GM18502 (cell line): ENCODE results near the gene IPPK.
"Not testable (repeated sequence)": the region's sequence is repeated elsewhere in the genome, so short reads cannot be mapped to it uniquely, and the experiment has no call there.

Experiments used
- ATAC-seq: cut with Tn5 transposase; IDR thresholded peaks from one replicate; pipeline ENCODE4 v1.9.1; 2021; ENCODE audit warnings: mild to moderate bottlenecking; ENCODE audit not compliant: unreplicated experiment, poor library complexity

IPPK gene

DNA sequence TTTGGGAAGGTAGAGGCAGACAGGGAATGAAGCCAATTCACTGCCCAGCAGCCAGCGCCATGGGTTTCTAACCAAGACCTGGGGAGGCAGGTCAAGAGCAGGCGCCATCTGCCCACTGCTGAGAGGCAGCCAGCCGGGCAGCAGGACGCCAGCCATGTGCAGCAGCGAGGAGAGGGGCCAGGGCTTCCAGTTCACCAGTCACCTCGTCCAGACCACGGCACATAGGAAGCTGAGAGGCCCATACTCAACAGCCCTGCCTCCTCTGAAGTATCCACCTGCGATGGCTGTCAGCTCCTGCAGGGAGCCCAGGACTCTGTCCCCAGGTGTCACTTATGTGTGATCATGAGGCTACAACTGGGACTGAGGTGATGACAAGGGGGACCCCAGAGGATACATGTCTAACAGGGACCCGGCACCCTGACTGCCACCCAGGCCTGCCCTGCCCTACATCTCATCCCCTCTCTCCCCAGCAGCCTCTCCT, 30.1 kb downstream of the IPPK start:
- no peak for ATAC-seq

DNA sequence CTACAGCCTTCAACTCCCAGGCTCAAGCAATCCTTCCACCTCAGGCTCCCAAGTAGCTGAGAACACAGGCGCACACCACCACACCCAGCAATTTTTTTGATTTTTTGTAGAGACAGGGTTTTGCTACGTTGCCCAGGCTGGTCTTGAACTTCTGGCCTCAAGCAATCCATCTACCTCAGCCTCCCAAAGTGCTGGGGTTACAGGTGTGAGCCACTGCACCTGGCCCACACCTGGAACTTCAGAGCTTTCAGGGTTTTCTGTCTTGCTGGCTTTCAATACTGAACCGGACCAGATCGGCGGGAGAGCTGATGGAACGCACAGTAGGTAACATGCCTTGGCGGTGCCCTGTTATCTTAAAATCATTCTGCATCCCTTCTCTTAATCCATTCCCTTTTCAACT, 30.8 kb downstream of the IPPK start:
- ATAC-seq, result no peak

DNA sequence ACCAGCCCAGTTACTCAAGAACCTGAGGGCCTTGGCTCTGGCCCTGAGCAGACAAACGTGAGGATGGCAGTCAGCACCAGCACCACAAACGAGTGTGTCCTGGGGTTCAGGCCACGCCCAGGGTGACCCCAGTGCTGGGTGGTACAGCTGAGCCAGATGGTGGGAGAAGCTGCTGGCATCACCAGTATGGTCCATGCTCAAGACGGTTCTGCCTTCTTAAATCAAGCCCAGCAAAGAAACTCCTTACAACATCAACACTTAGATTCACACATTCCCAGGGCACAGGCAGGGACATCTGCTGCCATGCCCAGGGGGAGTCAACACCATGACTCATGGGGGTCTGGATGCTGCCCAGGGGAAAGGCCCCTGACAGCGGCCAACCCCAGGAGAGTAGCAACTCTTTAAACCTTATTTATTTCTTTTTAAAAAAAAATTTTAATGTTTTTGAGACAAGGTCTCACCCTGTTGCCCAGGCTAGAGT, 31.3 kb downstream of the IPPK start:
- ATAC-seq, result no peak

DNA sequence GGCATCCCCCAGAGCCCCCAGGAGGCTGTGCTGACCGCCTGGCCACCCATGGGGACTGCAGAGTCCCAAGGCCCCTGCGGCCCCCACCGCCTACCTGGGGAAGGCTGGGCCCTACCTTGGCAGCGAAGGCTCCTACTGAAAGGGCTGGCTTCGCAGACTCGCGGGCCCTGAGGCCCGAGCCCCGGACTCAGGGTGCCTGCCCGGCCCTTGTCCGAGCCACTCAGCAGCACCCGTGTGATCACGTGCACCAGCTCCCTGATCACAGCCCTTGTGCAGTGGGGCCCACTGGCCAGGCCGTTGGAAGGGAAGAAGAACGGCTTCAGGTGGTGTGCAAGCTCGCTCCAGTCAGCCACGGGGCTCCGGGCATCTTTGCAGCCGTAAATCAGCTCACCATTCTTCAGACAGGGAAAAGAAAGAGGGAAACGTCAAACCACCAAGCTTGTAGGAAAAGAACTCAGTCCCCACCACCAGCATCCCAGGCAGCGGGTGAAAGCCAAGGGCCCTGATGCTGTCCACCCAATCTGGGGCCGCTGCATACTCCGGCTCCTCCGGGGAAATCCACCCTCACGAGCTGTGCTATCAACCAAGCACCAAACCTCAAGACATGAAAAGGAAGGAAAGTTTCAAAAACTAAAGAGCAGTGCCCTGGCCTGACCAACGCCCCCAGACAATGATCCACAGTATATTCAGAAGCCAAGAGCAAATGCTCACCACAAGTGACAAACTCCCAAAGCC, 31.9 kb downstream of the IPPK start:
- ATAC-seq, result no peak

DNA sequence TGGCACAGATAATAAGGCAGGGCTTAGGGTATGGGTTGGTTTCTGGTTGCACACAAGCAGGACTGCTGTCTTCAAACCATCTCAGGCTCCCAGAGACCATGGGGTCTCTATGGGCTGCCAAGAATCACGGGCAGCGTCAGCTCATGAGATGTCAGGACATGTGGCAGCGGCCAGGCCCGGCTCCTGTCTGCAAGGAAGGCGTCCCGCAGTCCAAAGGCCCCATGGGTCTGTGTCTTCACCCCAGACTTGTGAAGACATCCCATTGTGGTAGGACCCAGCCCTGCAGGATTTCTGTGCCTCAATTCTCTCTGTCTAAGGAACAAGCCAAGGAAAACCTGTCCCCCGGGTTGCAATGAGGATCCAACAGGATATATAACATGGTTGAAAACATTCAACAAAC, 32.6 kb downstream of the IPPK start:
- no peak for ATAC-seq

DNA sequence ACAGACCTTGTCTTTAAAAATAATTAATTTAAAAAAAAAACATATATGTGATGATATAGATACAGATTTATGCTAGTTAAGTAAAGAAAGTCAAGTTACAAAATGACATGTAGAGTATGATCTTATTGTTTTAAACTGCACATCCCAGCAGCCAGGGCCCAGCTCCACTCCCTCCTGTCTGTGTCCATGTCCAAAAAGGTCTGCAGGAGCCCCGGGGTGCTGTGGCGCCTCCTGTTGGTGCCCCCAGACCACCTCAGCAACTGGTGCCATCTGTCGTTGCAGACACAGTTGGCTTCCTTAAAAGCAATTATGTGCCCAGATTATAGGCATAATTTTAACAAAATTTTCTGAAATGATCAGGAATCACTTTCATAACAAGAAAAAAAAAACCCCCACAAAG, 33.3 kb downstream of the IPPK start:
- no peak for ATAC-seq

DNA sequence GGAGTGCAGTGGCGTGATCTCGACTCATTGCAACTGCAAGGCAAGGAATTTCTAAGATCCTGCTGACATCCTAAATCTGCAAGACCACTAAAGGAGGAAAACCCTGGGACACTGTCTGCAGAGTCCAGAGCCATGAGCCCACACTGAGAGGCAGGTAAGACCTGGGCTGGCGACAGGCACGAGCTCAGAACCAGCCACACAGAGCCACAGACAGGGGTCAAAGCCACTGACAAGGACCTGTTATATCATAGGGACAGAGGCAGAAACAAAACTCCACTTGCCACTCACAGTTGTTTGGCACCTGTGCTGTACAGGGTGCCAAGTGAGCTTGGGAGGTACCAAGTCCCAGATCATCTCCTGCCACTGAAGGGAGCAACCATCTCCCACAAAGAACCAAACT, 34.2 kb downstream of the IPPK start:
- no peak for ATAC-seq

DNA sequence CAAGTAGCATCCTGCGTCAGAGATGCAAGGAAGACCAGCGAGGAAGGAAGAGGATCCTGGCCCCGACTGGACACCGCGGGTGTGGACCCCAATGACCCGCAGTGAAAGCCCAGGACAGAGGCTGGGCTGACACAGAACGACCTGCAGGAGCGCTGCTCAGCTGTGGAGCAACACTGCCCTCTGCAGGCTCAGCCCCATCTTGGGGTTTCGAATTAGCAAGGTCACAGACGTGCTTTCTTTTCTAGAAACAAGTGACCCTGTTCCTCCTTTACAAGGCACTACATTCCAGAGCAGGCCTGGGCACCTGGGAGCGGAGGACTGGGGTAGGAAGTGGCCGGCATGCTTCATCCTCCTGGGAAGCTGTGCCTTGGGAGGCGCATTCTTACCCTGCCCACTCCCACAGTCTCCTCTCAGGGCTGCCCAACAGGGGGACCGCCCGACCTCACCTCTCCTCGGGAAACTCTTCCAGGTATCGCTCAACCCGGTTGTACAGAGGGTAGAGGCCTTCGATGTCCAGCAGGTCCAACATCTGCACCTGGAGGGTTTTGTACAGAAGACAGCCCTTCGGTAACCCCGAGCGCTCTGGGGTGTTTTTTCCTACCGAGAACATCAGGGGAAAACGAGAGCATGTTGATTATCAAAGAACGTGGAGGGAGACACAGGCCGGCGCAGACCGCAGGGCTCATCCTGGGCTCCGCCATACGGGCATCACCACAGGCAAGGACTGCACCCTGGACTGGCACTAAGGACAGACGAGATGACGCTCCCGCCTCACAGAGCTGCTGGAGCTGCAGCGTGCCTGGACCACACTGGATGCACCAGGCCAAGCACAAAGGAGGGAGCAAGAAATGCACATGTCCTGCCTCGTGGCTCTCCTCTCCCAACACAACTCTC, 35.0 kb downstream of the IPPK start:
- ATAC-seq, result no peak

DNA sequence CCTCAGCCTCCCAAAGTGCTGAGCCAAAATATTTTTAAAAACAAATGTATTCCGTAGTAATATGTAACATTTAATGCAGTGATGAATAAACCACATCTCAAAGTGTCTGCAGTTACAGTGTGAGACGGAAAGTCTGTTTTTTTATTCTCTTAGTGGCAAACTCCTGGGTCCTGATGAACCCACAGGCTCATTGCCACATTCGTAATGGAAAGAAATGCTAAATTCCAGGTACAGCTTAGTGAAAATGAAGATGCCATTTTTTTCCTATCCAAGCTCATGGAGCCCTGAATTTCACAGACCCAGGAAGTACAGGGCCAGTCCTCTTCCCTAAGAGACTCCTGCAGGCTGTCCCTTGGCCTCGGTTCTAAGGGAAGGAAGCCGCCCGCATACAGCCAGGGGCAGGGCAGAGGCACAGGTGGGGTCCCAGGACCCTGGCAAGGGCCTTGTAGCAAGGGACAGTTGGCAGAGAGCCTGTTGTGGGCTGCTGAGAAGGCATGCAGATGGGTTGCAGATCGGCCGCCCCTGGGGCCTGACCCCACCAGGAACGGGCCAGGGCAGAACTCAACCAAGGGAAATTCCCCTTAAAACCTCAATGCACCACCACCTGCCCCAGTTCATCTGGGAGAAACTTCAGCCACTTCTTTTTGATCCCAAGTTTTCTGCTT, 36.2 kb downstream of the IPPK start:
- ATAC-seq, result no peak

DNA sequence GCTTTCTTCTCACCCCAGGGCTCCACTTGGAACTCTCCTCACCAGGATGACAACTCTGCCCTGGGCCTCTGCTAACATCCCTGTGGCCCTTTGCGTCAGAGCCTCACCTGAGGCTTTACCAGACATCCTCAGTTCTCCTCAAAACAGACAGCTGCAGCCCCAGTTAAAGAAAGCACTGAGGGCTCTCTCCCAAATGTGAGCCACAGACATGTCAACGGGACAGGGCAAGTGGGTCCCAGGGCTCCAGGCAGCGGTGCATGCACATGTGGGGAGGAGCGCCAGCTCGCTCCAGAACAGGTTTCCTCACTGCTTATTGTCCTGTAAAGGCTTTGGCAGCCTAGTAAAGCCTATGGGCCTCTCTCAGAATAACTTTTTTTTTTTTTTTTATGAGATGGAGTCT, 37.3 kb downstream of the IPPK start:
- ATAC-seq, result no peak

DNA sequence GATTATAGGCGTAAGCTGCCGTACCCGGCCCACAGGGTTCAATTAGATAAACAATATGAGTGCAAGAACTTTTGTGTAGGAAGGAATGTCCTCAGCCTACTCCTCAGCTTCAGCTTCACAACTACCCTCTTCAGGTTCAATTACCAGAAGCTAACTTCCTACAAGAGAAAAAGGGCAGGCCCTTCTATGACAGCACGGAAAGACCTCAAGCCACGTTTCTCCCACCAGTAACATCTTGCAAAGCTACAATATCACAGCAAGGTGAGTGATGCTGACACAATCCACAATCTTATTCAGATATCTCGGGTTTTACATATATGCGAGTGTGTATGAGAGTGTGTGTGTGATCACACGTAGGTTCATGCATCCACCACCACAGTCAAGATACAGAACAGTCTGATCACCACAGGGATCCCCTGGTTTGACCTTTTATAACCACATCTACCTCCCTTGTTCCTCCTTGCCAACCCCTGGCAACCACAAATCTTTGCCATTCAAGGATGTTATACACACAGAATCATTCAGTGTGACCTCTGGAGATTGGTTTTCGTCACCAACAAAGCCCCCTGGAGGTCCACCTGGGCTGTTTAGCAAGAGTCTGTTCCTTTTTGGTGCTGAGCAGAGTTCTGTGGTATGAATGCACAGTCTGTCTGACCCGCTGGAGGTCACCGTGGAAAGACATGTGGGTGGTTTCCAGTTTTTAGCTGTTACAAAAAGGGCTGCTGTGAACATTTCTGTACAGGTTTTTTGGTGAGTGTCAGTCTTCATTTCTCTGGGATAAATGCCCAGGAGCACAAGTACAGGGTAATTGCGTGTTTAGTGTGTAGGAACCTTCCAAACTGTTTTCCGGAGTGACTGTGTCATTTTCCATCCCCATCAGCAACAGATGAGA, 38.2 kb downstream of the IPPK start:
- no peak for ATAC-seq

DNA sequence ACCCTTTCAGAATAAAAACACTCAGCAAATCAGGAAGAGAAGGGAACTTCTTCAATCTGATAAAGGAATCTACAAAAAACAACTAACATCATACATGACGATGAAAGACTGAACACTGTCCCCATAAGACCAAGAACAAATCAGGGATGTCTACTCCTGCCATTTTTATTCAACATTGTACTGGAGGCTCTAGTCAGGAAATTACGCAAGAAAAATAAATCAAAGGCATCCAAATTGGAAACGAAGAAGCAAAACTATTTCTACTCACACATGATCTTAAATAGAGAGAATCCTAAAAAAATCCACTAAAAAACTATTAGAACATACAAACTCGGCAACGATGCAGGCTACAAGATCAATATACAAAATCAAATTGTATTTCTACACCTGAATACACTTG, 42.3 kb downstream of the IPPK start:
- no peak for ATAC-seq

DNA sequence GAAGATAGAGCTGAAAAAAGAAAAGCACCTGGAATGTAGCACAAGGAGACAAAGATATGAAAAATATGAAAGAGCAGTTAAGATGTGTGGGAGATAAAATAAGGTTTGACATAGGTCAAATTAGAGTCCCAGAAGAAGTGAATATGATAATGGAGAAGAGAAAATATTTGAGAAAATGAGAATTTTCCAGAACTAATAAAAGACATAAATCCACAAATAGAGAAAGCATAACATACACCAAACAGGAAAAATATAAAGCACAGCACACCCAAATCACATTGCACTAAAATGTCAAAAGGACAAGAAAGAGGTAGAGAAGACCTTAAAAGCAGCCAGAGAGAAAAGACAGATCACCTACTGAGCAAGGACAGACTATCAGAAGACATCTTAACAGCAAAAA, 43.4 kb downstream of the IPPK start:
- ATAC-seq, result no peak

DNA sequence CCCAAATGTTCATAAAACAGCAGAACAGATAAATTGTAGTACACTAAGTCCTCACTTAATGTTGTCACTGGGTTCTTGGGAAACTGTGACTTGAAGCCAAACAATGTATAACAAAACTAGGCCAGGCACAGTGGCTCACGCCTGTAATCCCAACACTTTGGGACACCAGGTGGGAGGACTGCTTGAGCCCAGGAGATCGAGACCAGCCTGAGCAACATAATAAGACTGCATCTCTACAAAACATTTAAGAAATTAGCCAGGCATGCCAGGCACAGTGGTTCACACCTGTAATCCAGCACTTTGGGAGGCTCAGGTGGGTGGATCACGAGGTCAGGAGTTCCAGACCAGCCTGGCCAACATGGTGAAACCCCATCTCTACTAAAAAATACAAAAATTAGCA, 46.0 kb downstream of the IPPK start:
- ATAC-seq, result not testable (repeated sequence)

DNA sequence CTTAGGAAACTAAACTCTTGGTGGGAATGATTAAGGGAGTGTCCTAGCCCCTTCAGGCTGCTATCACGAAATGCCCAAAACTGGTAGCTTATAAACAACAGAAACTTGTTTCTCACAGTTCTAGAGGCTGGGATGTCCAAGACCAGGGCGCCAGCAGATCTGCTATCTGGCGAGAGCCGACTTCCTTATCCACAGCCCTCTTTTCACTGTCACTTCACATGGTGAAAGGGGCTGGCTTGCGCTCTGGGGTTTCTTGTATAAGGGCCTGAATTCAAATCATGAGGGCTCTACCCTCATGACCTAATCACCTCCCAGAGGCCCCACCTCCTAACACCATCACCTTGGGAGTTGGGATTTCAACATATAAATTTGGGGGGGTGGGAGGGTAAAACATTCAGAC, 49.1 kb downstream of the IPPK start:
- ATAC-seq, result no peak

DNA sequence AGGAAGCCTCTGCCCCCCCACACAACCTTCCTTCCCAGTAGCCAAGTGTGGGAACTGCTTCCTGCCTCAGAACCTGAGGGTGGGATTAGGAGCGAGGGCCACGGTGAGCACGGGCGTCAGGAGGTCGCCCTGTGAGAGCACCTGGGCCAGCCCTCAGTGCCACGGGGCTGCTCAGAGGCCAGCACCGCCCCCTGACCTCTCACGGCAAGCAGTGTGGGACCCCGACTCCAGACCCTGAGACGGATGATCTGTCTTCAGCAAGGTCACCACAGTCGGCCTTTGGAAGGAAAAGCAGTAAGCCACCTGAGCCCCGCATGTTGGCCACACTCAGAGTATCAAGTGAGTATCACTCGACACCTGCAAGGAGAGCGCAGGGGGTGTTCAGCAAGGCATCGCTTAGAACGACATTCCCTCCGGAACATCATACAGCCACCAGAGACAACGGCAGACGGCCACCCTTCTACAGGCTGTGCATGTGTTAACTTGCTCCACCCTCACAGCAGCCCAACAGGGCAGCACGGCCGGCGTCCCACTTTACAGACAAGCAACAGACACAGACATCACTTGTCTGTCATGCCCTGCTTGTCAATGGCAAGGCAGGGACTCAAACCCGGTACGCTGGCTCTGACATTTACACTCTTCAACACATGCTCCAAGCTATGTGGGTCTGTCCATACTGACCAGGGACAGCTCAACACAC, 50.2 kb downstream of the IPPK start:
- ATAC-seq, result no peak

DNA sequence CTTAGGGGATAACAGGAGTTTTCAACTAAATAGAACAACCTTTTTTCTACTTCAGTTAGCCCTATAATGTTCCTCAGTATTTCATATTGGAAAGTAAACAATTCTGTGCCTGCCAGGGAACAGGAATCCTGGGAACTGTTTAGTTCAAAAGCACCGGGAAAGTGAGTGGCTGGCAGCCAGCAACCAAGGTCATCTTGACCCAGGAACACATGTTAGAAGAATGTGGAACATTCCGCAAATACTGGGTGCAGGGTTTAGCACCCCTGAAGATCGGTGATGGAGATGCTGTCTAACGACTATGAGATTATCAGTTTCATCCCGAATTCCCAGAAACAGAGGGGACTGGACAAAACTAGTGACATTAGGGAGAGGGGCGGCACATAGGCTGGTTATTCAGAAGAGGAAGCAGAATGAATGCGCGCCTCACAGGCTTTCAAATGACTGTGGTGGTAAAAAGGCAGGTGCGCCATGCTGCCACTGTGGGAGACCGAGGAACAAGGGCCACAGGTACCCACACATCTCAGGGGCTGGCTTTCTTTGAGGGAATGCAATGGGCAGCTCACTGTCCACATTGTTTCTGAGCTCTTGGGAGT, 51.2 kb downstream of the IPPK start:
- ATAC-seq, result no peak

DNA sequence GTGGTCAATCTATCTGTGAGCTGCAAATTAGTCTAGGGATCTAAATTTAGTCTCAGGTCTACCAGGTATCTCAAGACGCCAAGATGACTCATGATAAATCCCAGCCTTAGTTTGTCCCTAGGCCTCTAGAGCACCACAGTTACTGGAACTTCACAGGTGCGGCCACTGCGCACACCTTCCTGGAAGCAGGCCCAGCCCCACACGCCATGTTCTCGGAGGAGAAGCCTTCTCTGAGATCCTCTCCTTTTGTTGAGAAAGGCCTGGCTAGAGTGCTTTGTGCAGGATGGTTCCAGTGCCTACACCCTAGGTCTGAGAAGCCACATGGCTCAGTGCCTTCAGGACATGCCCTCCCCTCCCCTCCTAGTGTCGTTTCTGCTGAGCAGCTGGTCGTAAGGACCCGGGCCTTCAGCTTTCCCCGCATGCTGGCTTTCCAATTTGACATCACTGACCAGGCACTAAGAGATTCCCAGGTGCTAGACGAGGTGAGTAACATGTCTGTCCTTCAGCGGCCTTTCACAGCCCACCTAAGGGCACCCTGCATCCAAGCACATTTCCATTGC, 51.9 kb downstream of the IPPK start:
- ATAC-seq, result no peak
